IMR-90 (cell line): ENCODE data around the gene CAMK2G.

Source experiments
- BHLHE40 ChIP-seq: fragments of 150-350 bp; IDR thresholded peaks from 2 replicates; pipeline ENCODE4 v1.6.1; 2016; ENCODE audit warnings: mild to moderate bottlenecking, low read depth, low read length
- CEBPB ChIP-seq: IDR thresholded peaks from 2 replicates; pipeline ENCODE4 v1.6.1; 2012; ENCODE audit warnings: low read depth, low read length, improper control_type of control experiment
- CHD1 ChIP-seq: IDR thresholded peaks from 2 replicates; pipeline ENCODE4 v1.6.1; 2012; ENCODE audit warnings: low read depth, low read length, improper control_type of control experiment
- CTCF ChIP-seq: conservative IDR thresholded peaks from 2 replicates; pipeline ENCODE4 v1.5.1; 2012; ENCODE audit warnings: mild to moderate bottlenecking, low read depth, low read length, improper control_type of control experiment
- ELK1 ChIP-seq: fragments of 150-350 bp; IDR thresholded peaks from 2 replicates; pipeline ENCODE4 v1.6.1; 2016; ENCODE audit warnings: low read depth, mild to moderate bottlenecking, low read length, moderate library complexity, borderline replicate concordance
- MXI1 ChIP-seq: IDR thresholded peaks from 2 replicates; pipeline ENCODE4 v1.6.1; 2012; ENCODE audit warnings: low read depth, mild to moderate bottlenecking, low read length, moderate library complexity, borderline replicate concordance
- POLR2A ChIP-seq: IDR thresholded peaks from 2 replicates; pipeline ENCODE4 v1.6.1; 2012; ENCODE audit warnings: mild to moderate bottlenecking, low read depth, low read length
- RAD21 ChIP-seq: IDR thresholded peaks from 2 replicates; pipeline ENCODE4 v1.6.1; 2012; ENCODE audit warnings: low read length, improper control_type of control experiment
- RCOR1 ChIP-seq: IDR thresholded peaks from 2 replicates; pipeline ENCODE4 v1.6.1; 2012; ENCODE audit warnings: mild to moderate bottlenecking, low read length, improper control_type of control experiment; ENCODE audit not compliant: insufficient replicate concordance
- RFX5 ChIP-seq: IDR thresholded peaks from 2 replicates; pipeline ENCODE4 v1.8.0; 2012; ENCODE audit warnings: low read depth, mild to moderate bottlenecking, low read length, moderate library complexity
- SMC3 ChIP-seq: fragments of 150-350 bp; IDR thresholded peaks from 2 replicates; pipeline ENCODE4 v1.6.1; 2016; ENCODE audit warnings: low read depth, mild to moderate bottlenecking, antibody characterized with exemption, low read length, moderate library complexity
- USF2 ChIP-seq: fragments of 150-350 bp; IDR thresholded peaks from 2 replicates; pipeline ENCODE4 v1.6.1; 2017; ENCODE audit warnings: mild to moderate bottlenecking, antibody characterized with exemption, low read length, low read depth

GRCh38 chr10:73788864-73789658, 85.3 kb downstream of the CAMK2G start:
- TF ChIP-seq POLR2A (no peak), MXI1 (no peak), CTCF (no peak), ELK1 (no peak), RAD21 (no peak), USF2 (no peak), BHLHE40 (no peak), RFX5 (no peak), CHD1 (no peak), SMC3 (no peak), CEBPB (no peak), RCOR1 (no peak)
